PC-3 (cell line): ENCODE measurements around the gene PCDHGA10.

Experiments used
- EZH2 ChIP-seq: fragments of 300-600 bp; sonication (generic); IDR thresholded peaks from one replicate; pipeline ENCODE4 v1.6.1; 2017; ENCODE audit warnings: antibody characterized with exemption, mild to moderate bottlenecking, low read length; ENCODE audit not compliant: unreplicated experiment
- EZH2phosphoT487 ChIP-seq: fragments of 300-600 bp; sonication (generic); IDR thresholded peaks from 2 replicates; pipeline ENCODE4 v1.6.1; 2018; ENCODE audit warnings: mild to moderate bottlenecking, antibody characterized with exemption, low read length, borderline replicate concordance
- TF ChIP-seq, protein P1 (sequence below): fragments of 300-600 bp; sonication (generic); conservative IDR thresholded peaks from 2 replicates; pipeline ENCODE4 v1.5.1; 2017; ENCODE audit warnings: antibody characterized with exemption, low read depth, mild to moderate bottlenecking, low read length

DNA sequence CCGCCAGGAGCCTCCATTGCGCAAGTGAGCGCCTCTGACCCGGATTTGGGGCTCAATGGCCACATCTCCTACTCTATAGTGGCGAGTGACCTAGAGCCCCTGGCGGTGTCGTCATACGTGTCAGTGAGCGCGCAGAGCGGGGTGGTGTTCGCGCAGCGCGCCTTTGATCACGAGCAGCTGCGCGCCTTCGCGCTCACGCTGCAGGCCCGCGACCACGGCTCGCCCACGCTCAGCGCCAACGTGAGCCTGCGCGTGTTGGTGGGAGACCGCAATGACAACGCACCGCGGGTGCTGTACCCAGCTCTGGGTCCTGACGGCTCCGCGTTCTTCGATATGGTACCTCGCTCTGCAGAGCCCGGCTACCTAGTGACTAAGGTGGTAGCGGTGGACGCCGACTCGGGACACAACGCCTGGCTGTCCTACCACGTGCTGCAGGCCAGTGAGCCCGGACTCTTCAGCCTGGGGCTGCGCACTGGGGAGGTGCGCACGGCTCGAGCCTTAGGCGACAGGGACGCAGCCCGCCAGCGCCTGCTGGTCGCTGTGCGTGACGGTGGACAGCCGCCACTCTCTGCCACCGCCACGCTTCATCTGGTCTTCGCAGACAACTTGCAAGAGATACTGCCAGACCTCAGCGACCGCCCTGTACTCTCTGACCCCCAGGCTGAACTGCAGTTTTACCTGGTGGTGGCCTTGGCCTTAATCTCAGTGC, 3.0 kb upstream of the PCDHGA10 start:
- TF ChIP-seq, protein P1, sequence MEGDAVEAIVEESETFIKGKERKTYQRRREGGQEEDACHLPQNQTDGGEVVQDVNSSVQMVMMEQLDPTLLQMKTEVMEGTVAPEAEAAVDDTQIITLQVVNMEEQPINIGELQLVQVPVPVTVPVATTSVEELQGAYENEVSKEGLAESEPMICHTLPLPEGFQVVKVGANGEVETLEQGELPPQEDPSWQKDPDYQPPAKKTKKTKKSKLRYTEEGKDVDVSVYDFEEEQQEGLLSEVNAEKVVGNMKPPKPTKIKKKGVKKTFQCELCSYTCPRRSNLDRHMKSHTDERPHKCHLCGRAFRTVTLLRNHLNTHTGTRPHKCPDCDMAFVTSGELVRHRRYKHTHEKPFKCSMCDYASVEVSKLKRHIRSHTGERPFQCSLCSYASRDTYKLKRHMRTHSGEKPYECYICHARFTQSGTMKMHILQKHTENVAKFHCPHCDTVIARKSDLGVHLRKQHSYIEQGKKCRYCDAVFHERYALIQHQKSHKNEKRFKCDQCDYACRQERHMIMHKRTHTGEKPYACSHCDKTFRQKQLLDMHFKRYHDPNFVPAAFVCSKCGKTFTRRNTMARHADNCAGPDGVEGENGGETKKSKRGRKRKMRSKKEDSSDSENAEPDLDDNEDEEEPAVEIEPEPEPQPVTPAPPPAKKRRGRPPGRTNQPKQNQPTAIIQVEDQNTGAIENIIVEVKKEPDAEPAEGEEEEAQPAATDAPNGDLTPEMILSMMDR, result no peak
- TF ChIP-seq EZH2phosphoT487 (no peak), EZH2 (no peak)
